Natural killer cell (primary cell): Measurements from ENCODE around the gene USPL1. TPM values are rescaled to one million over a fixed set of nuclear protein-coding genes. Genes with fewer than 3 reads are reported as not detected.

Experiments
- ATAC-seq, 3 donors: fragments of 150-1000 bp in 2 of 3; fragments of 200-7000 bp in 1 of 3; cut with Tn5 transposase; 1 replicate in 1 of 3; 2 replicates in 2 of 3; pipeline ENCODE4 v1.10.0; 2021; ENCODE audit warnings: mild to moderate bottlenecking in 2 of 3, moderate library complexity in 2 of 3
- DNase-seq, 2 donors: peaks; one replicate each; pipeline versions ENCODE4 v3.0.0 to v3.0.0-alpha.2; 2013 to 2021; ENCODE audit warnings: mixed read lengths in 1 of 2
- H3K27ac ChIP-seq: one replicate; pipeline ENCODE4 v1.5.1; 2013; ENCODE audit warnings: mild to moderate bottlenecking, low read length
- H3K27me3 ChIP-seq: one replicate; pipeline ENCODE4 v1.6.1; 2013; ENCODE audit warnings: low read length; ENCODE audit not compliant: control insufficient read depth, insufficient read depth
- H3K36me3 ChIP-seq: one replicate; pipeline ENCODE4 v1.6.1; 2013; ENCODE audit warnings: low read length; ENCODE audit not compliant: control insufficient read depth, insufficient read depth
- H3K4me1 ChIP-seq: one replicate; pipeline ENCODE4 v1.6.1; 2013; ENCODE audit warnings: low read length; ENCODE audit not compliant: control insufficient read depth, insufficient read depth
- H3K4me3 ChIP-seq: one replicate; pipeline ENCODE4 v1.5.1; 2013; ENCODE audit warnings: low read length
- H3K9me3 ChIP-seq: one replicate; pipeline ENCODE4 v1.6.1; 2013; ENCODE audit warnings: low read length; ENCODE audit not compliant: control insufficient read depth, insufficient read depth
- H3K27ac Mint-ChIP-seq, 2 donors: one replicate each; pipeline ENCODE4 v1.8.0; 2022; ENCODE audit warnings: mild to moderate bottlenecking in 2 of 2, mixed read lengths in 2 of 2, moderate library complexity in 1 of 2
- H3K27me3 Mint-ChIP-seq, 2 donors: one replicate each; pipeline ENCODE4 v1.8.0; 2022; ENCODE audit warnings: low read depth in 2 of 2, mixed read lengths in 2 of 2
- H3K36me3 Mint-ChIP-seq: one replicate; pipeline ENCODE4 v1.8.0; 2022; ENCODE audit warnings: mixed read lengths
- H3K4me1 Mint-ChIP-seq, 2 donors: one replicate each; pipeline ENCODE4 v1.8.0; 2022; ENCODE audit warnings: mixed read lengths in 2 of 2
- H3K4me3 Mint-ChIP-seq: one replicate; pipeline ENCODE4 v1.8.0; 2022; ENCODE audit warnings: mild to moderate bottlenecking, moderate library complexity, mixed read lengths
- H3K9me3 Mint-ChIP-seq, 2 donors: one replicate each; pipeline ENCODE4 v1.8.0; 2022; ENCODE audit warnings: mixed read lengths in 2 of 2
- WGBS: methylation state at CpG from one replicate; pipeline ENCODE4 v1.1.7; 2013; ENCODE audit warnings: missing lambda C conversion rate; ENCODE audit not compliant: insufficient coverage; 5-methylcytosine and 5-hydroxymethylcytosine counted together
- intact Hi-C: fragments of 100-400 bp; cut with micrococcal nuclease; formaldehyde crosslinking; loops from one replicate; pipeline ENCODE4 v1.14.2; 2022
- total RNA-seq, 4 donors: library from RNA; stranded (reverse); fragments of 120-200 nt in 1 of 4; gene quantifications; one replicate each; pipeline versions ENCODE4 v1.2.3 to v1.2.4, GENCODE V29; 2013 to 2022
- TF ChIP-seq, protein P1 (sequence below): fragments of 200-600 bp; IDR thresholded peaks from one replicate; pipeline ENCODE4 v1.8.0; 2022; ENCODE audit warnings: antibody characterized with exemption

The USPL1 gene
- total RNA-seq, 3 donors from 2014 or later (not counting 1 experiment from before 2014, with no cell fraction given), result 34.8 to 39.0 (median 36.9) TPM

GRCh38 chr13:30697177-30697953 lies 79.6 kb downstream of the USPL1 start:
- no peaks in the 10 kb centered on the region for H3K36me3 ChIP-seq
- no peak for ATAC-seq
- Mint-ChIP-seq H3K4me3 (peak overlapping the region; percentile 7), H3K9me3 (no peaks in the 10 kb centered on the region), H3K4me1 (peaks cover 30 to 39% of the 10 kb centered on the region in 2 donors), H3K27ac (peak overlapping the region in 1 of 2 donors; percentile 27), H3K27me3 (peaks cover 3 to 18% of the 10 kb centered on the region in 2 donors), H3K36me3 (no peaks in the 10 kb centered on the region)
- peaks cover 15% of the 10 kb centered on the region for H3K4me1 ChIP-seq
- TF ChIP-seq, protein P1, sequence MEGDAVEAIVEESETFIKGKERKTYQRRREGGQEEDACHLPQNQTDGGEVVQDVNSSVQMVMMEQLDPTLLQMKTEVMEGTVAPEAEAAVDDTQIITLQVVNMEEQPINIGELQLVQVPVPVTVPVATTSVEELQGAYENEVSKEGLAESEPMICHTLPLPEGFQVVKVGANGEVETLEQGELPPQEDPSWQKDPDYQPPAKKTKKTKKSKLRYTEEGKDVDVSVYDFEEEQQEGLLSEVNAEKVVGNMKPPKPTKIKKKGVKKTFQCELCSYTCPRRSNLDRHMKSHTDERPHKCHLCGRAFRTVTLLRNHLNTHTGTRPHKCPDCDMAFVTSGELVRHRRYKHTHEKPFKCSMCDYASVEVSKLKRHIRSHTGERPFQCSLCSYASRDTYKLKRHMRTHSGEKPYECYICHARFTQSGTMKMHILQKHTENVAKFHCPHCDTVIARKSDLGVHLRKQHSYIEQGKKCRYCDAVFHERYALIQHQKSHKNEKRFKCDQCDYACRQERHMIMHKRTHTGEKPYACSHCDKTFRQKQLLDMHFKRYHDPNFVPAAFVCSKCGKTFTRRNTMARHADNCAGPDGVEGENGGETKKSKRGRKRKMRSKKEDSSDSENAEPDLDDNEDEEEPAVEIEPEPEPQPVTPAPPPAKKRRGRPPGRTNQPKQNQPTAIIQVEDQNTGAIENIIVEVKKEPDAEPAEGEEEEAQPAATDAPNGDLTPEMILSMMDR, result no peak
- intact Hi-C loops, result no loop called here
- H3K4me3 ChIP-seq, result no peak overlapping the region
- H3K9me3 ChIP-seq, result no peaks in the 10 kb centered on the region
- 68% methylated on average over 8 of the region's 8 CpGs for WGBS
- H3K27ac ChIP-seq, result no peak overlapping the region
- DNase-seq, result no peak
- no peaks in the 10 kb centered on the region for H3K27me3 ChIP-seq

DNA sequence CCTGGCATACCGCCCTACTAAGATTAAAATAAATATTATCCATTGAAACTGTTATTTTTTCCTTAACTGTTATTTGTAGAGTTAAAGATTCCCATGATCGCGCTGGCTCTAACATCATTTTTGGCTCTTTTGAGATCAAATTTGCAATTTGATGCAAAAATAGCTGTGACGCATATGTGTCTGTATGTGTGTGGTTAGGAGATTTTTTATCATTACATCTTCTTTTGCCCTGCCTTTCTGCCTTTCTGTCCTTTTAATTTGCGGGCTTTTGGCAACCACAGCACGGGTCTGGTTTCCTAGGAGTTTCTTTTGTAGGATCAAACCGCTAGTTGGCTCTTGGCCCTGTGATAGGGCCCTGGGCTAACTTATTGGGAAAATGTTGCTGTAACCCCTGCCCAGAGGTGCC lies 80.3 kb downstream of the USPL1 start:
- H3K9me3 Mint-ChIP-seq, result no peaks in the 10 kb centered on the region
- H3K4me1 Mint-ChIP-seq, result peaks cover 24 to 36% of the 10 kb centered on the region in 2 donors
- intact Hi-C loops, result no loop called here
- H3K27ac ChIP-seq, result no peak overlapping the region
- peaks cover 15% of the 10 kb centered on the region for H3K4me1 ChIP-seq
- no peak overlapping the region for H3K27ac Mint-ChIP-seq
- H3K4me3 Mint-ChIP-seq, result no peak overlapping the region
- no peaks in the 10 kb centered on the region for H3K27me3 ChIP-seq
- 77% methylated on average over 6 of the region's 7 CpGs for WGBS
- H3K4me3 ChIP-seq, result no peak overlapping the region
- H3K9me3 ChIP-seq, result no peaks in the 10 kb centered on the region
- H3K27me3 Mint-ChIP-seq, result peaks cover 3 to 18% of the 10 kb centered on the region in 2 donors
- ATAC-seq (no peak), DNase-seq (no peak)
- no peaks in the 10 kb centered on the region for H3K36me3 ChIP-seq
- TF ChIP-seq, protein P1, result no peak
- H3K36me3 Mint-ChIP-seq, result no peaks in the 10 kb centered on the region

GRCh38 chr13:30698488-30699005 lies 80.8 kb downstream of the USPL1 start:
- Mint-ChIP-seq H3K4me3 (no peak overlapping the region), H3K9me3 (no peaks in the 10 kb centered on the region), H3K27ac (no peak overlapping the region), H3K36me3 (no peaks in the 10 kb centered on the region), H3K4me1 (peaks cover 24 to 36% of the 10 kb centered on the region in 2 donors), H3K27me3 (peaks cover 3 to 18% of the 10 kb centered on the region in 2 donors)
- H3K27ac ChIP-seq, result no peak overlapping the region
- 87% methylated on average over 15 of the region's 15 CpGs for WGBS
- no peaks in the 10 kb centered on the region for H3K9me3 ChIP-seq
- H3K27me3 ChIP-seq, result no peaks in the 10 kb centered on the region
- H3K36me3 ChIP-seq, result no peaks in the 10 kb centered on the region
- no peak overlapping the region for H3K4me3 ChIP-seq
- intact Hi-C loops, result no loop called here
- H3K4me1 ChIP-seq, result peaks cover 15% of the 10 kb centered on the region
- ATAC-seq (no peak), DNase-seq (no peak)
- TF ChIP-seq, protein P1, result no peak
